Measurements from ENCODE around the gene RUSF1. TPM values are rescaled to one million over a fixed set of nuclear protein-coding genes. Genes with fewer than 3 reads are reported as not detected.

The RUSF1 gene
- 38.7 to 54.6 TPM (median 49.4 TPM) in 5 replicates for total RNA-seq (2022; extraction: Qiagen RNA extraction)

DNA sequence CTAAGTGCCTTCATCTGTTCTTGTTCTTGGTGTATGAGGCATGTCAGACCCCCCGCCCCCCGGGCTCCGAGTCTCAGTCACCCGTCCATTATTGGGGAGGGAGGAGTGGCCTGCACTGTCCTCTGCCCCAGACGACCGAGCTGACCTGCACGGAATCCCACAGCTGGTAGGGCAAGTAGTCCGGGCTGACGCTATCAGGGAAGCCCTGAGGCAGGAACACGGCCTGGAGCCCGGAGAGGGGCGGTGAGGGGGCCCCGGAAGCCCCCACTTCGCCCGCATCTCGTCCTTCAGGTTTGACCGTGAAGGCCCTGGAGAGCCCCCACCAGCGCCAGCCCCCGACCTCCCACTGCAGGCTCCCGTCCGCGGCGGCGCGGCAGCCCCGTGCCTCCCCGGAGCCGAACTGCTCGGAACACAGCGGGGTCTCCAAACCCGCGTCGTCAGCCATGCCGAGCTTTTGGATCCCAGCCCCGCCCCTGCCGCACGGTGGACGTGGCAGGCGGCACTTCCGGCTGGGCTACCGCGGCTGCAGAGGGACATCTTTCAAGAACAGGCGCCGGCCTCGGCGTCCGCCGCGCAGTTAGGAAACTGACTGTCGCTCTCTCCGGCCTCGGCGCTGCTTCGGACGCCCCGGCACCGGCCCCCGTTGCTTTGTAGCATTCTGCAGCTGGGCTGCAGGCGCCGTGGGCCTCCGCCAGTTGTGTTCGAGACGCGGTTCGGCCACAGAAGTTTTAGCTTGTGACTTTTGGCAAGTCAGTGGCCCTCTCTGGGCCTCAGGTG lies at the start of gene RUSF1:
Gene RUSF1 (minus strand): TSS at position 463 of the 777 bp plus-strand sequence. CDS start 18 bp downstream, at position 445.

DNA sequence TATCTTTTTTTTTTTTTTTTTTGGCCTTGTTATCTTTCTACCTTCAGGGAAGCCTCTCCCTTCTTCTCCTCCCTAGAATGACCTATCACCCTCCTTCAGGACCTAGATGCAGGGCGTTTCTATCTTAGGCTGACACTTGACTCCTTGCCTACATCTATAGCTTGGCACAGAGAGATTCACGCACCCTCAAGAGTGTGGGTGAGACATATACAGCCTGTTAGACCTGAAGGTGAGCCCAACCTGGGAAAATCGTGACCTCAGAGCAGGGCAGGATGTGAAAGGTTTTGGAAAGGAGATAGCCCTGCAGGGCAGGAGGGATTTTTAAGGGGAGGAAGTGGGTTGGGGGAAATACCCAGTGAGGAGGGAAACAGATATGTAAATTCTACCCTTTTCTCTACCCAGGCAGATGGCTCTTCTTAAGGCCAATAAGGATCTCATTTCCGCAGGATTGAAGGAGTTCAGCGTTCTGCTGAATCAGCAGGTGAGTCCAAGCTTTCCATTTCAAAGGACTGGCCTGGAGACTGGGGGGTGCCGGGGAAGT lies 19.6 kb upstream of the RUSF1 start, which contains the start of gene AHSP:
Gene AHSP (plus strand): TSS at position 167 of the 541 bp plus-strand sequence. CDS start 240 bp downstream, at position 407.

DNA sequence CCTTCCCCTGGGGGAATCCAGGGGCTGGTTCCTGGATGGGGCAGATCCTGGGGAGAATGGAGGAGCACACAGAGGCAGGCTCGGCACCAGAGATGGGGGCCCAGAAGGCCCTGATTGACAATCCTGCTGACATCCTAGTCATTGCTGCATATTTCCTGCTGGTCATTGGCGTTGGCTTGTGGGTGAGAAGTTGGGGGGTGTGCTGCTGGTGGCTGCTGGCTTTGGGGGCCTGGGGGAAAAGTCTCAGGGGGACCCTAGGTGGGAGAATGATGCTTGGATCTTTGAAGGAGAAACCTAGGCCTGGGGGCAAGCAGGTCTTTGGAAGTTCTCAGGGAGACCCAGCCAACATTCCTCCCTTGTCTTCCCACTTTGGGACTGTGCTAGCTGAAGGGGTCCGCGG lies 25.1 kb downstream of the RUSF1 start, which contains the start of gene SLC5A2:
Gene SLC5A2 (plus strand): TSS at position 43 of the 400 bp plus-strand sequence. CDS start 14 bp downstream, at position 57.

DNA sequence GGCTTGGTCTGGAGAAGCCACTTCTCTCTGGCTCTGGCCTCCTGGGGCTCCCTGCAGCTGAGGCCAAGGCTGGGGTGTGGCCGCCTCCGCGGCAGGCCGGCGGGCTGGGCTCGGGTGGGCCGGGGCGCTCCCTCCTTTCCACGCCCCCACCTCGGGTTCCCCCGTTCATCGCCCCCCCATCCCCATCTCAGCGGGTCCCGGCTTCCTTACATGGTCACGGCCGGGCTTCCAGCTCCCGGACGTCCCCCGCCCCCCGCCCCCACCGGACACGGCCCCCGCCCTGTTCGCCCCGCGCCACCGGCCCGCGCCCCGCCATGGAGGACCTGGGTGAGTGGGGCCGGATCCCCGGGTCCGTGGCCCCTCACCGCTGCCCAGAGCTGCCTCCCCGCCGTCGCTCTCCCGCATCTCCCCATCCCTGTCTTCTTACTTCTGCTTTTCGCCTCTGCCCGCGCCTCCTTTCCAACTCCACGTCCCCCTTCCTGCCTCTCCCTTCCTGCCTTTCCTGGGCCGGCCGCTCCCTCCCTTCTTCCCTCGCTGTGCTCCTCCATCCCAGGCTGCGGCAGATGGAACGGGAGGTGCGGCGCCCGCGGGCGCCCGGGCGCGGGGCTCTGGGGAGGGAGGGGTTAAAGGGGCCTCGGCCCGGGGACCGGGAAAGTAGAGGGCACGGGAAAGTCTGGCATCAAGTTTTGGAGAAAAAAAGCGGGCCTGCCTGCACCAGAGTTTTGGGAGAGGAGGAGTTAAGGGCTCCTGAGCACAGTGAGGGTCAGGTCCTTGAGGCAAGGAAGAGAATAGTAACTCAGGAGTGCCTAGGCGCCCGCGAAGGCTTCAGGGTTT lies 36.1 kb downstream of the RUSF1 start, which contains the start of gene TGFB1I1:
Gene TGFB1I1 (plus strand): TSS at position 278 of the 834 bp plus-strand sequence. CDS start 37 bp downstream, at position 315.

DNA sequence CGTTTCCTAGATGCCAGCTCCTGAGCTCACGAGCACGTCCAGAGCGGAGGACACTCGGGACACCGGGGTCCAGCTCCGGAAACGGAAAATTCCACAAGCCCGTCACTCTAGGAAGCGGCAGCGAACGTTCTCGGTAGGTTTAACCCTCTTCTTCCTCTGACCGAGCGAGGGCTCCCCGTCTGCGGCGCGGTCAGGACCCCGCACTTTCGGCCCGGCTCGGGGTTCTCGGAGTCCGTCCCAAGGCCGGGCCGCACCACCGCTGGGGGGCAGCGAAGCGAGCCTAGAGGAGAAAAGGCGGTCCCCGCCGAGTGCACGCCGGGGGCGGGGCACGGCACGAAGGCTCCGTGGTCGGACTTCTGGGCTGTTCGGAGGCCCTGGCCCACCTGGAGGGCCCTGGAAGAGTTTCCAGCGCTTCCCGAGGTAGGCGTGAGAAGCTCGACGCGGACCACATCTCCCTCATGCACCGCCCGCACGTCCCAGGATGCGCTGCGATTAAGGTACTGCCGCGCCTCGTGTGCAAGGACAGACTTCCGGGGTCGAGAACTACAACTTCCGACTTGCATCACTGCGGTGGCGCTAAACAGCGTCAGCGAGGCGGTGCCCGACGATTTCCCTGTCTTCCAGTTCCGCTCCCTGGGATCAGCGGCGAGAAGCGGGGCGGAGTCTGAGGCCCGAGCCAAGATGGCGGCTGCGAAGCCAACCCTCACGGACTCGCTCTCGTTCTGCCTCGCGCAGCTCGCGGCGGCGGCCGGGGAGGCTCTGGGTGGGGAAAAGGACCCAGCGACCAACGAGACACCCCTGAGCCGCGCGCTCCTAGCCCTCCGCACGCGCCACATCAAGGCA lies 49.1 kb downstream of the RUSF1 start, which contains the start of gene ARMC5:
Gene ARMC5 (plus strand): TSS at position 658 of the 843 bp plus-strand sequence. CDS start 24 bp downstream, at position 682.

Other genes with a start within 250 kb of the RUSF1 start
- gene ITGAM, start 248.4 kb downstream of the RUSF1 start, total RNA-seq (2022; extraction: Qiagen RNA extraction): 1.4 to 2.8 TPM (median 2.1 TPM) in 5 replicates
- 1.1 to 1.6 TPM (median 1.3 TPM) in 5 replicates for gene ITGAX, start 153.2 kb downstream of the RUSF1 start, total RNA-seq (2022; extraction: Qiagen RNA extraction)
- gene ITGAD, start 115.1 kb downstream of the RUSF1 start, total RNA-seq (2022; extraction: Qiagen RNA extraction): 0.05 to 0.16 TPM (median 0.07 TPM) in 3 of 5 replicates, not detected in the others
- gene COX6A2, start 80.0 kb downstream of the RUSF1 start, total RNA-seq (2022; extraction: Qiagen RNA extraction): not detected in 5 replicates
- 0.05 to 0.22 TPM (median 0.10 TPM) in 5 replicates for gene ZNF843, start 65.6 kb downstream of the RUSF1 start, total RNA-seq (2022; extraction: Qiagen RNA extraction)
- 5.9 to 14.0 TPM (median 10.2 TPM) in 5 replicates for gene ARMC5, start 48.9 kb downstream of the RUSF1 start, total RNA-seq (2022; extraction: Qiagen RNA extraction)
- gene TGFB1I1, start 36.2 kb downstream of the RUSF1 start, total RNA-seq (2022; extraction: Qiagen RNA extraction): 38.0 to 61.9 TPM (median 53.0 TPM) in 5 replicates
- 0.23 to 0.34 TPM (median 0.27 TPM) in 4 of 5 replicates, not detected in the other for gene SLC5A2, start 25.3 kb downstream of the RUSF1 start, total RNA-seq (2022; extraction: Qiagen RNA extraction)
- gene AHSP, start 19.5 kb upstream of the RUSF1 start, total RNA-seq (2022; extraction: Qiagen RNA extraction): not detected in 5 replicates